Transverse colon (tissue), 4 donors: ENCODE data around the gene KCND2.

Source experiments
- EP300 ChIP-seq: sonication (generic); formaldehyde crosslinking; IDR thresholded peaks from one replicate; pipeline ENCODE4 v1.6.1; 2017; ENCODE audit warnings: antibody characterized with exemption, low read depth
- POLR2A ChIP-seq: fragments of 450-650 bp; IDR thresholded peaks from one replicate; pipeline ENCODE4 v1.6.1; 2016; ENCODE audit warnings: antibody characterized with exemption, mild to moderate bottlenecking, moderate library complexity
- POLR2AphosphoS5 ChIP-seq, 3 donors: sonication (generic); formaldehyde crosslinking; IDR thresholded peaks; one replicate each; pipeline ENCODE4 v1.6.1; 2016; ENCODE audit warnings: antibody characterized with exemption in 3 of 3
- TF ChIP-seq, protein P1 (sequence below), 5 experiments: fragments of 200-600 bp in 3 of 5; fragments of 450-650 bp in 2 of 5; sonication (generic) in 3 of 5; IDR thresholded peaks; 1 replicate in 2 of 5; 2 replicates in 3 of 5; pipeline ENCODE4 v1.5.1; 2016 to 2017; ENCODE audit warnings: antibody characterized with exemption in 5 of 5, inconsistent platforms in 3 of 5, mild to moderate bottlenecking in 2 of 5, moderate library complexity in 1 of 5

DNA sequence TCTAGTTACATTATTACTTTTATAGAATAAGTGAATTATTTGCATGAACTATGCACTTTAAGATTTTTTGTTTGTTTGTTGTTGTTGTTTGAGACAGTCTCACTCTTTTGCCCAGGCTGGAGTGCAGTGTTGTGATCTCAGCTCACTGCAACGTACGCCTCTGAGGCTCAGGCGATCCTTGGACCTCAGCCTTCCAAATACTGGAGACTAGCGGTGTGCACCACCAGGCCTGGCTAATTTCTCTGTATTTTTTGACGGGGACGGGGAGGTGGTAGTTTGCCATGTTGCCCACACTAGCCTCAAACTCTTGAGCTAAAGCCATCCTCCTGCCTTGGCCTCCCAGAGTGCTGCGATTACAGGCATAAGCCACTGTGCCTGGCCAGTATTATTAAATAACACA, 29.2 kb downstream of the KCND2 start:
- TF ChIP-seq POLR2AphosphoS5 (IDR thresholded peaks at IDR 0.05) (no peak), POLR2A (no peak), EP300 (no peak)
- TF ChIP-seq, protein P1, sequence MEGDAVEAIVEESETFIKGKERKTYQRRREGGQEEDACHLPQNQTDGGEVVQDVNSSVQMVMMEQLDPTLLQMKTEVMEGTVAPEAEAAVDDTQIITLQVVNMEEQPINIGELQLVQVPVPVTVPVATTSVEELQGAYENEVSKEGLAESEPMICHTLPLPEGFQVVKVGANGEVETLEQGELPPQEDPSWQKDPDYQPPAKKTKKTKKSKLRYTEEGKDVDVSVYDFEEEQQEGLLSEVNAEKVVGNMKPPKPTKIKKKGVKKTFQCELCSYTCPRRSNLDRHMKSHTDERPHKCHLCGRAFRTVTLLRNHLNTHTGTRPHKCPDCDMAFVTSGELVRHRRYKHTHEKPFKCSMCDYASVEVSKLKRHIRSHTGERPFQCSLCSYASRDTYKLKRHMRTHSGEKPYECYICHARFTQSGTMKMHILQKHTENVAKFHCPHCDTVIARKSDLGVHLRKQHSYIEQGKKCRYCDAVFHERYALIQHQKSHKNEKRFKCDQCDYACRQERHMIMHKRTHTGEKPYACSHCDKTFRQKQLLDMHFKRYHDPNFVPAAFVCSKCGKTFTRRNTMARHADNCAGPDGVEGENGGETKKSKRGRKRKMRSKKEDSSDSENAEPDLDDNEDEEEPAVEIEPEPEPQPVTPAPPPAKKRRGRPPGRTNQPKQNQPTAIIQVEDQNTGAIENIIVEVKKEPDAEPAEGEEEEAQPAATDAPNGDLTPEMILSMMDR (IDR thresholded peaks at IDR 0.05): no peak
